Natural killer cell (primary cell): ENCODE data around the gene CPNE6. TPM values are rescaled to one million over a fixed set of nuclear protein-coding genes. Genes with fewer than 3 reads are reported as not detected.
A peak's percentile ranks its signal among the peaks of the same experiment; 100 is the strongest.

Experiments
- ATAC-seq, 3 donors: fragments of 150-1000 bp in 2 of 3; fragments of 200-7000 bp in 1 of 3; cut with Tn5 transposase; 1 replicate in 1 of 3; 2 replicates in 2 of 3; pipeline ENCODE4 v1.10.0; 2021; ENCODE audit warnings: mild to moderate bottlenecking in 2 of 3, moderate library complexity in 2 of 3
- DNase-seq, 2 donors: peaks; one replicate each; pipeline versions ENCODE4 v3.0.0 to v3.0.0-alpha.2; 2013 to 2021; ENCODE audit warnings: mixed read lengths in 1 of 2
- H3K27ac ChIP-seq: one replicate; pipeline ENCODE4 v1.5.1; 2013; ENCODE audit warnings: mild to moderate bottlenecking, low read length
- H3K27me3 ChIP-seq: one replicate; pipeline ENCODE4 v1.6.1; 2013; ENCODE audit warnings: low read length; ENCODE audit not compliant: control insufficient read depth, insufficient read depth
- H3K36me3 ChIP-seq: one replicate; pipeline ENCODE4 v1.6.1; 2013; ENCODE audit warnings: low read length; ENCODE audit not compliant: control insufficient read depth, insufficient read depth
- H3K4me1 ChIP-seq: one replicate; pipeline ENCODE4 v1.6.1; 2013; ENCODE audit warnings: low read length; ENCODE audit not compliant: control insufficient read depth, insufficient read depth
- H3K4me3 ChIP-seq: one replicate; pipeline ENCODE4 v1.5.1; 2013; ENCODE audit warnings: low read length
- H3K9me3 ChIP-seq: one replicate; pipeline ENCODE4 v1.6.1; 2013; ENCODE audit warnings: low read length; ENCODE audit not compliant: control insufficient read depth, insufficient read depth
- H3K27ac Mint-ChIP-seq, 2 donors: one replicate each; pipeline ENCODE4 v1.8.0; 2022; ENCODE audit warnings: mild to moderate bottlenecking in 2 of 2, mixed read lengths in 2 of 2, moderate library complexity in 1 of 2
- H3K27me3 Mint-ChIP-seq, 2 donors: one replicate each; pipeline ENCODE4 v1.8.0; 2022; ENCODE audit warnings: low read depth in 2 of 2, mixed read lengths in 2 of 2
- H3K36me3 Mint-ChIP-seq: one replicate; pipeline ENCODE4 v1.8.0; 2022; ENCODE audit warnings: mixed read lengths
- H3K4me1 Mint-ChIP-seq, 2 donors: one replicate each; pipeline ENCODE4 v1.8.0; 2022; ENCODE audit warnings: mixed read lengths in 2 of 2
- H3K4me3 Mint-ChIP-seq: one replicate; pipeline ENCODE4 v1.8.0; 2022; ENCODE audit warnings: mild to moderate bottlenecking, moderate library complexity, mixed read lengths
- H3K9me3 Mint-ChIP-seq, 2 donors: one replicate each; pipeline ENCODE4 v1.8.0; 2022; ENCODE audit warnings: mixed read lengths in 2 of 2
- WGBS: methylation state at CpG from one replicate; pipeline ENCODE4 v1.1.7; 2013; ENCODE audit warnings: missing lambda C conversion rate; ENCODE audit not compliant: insufficient coverage; 5-methylcytosine and 5-hydroxymethylcytosine counted together
- intact Hi-C: fragments of 100-400 bp; cut with micrococcal nuclease; formaldehyde crosslinking; loops from one replicate; pipeline ENCODE4 v1.14.2; 2022
- total RNA-seq, 4 donors: library from RNA; stranded (reverse); fragments of 120-200 nt in 1 of 4; gene quantifications; one replicate each; pipeline versions ENCODE4 v1.2.3 to v1.2.4, GENCODE V29; 2013 to 2022
- TF ChIP-seq, protein P1 (sequence below): fragments of 200-600 bp; IDR thresholded peaks from one replicate; pipeline ENCODE4 v1.8.0; 2022; ENCODE audit warnings: antibody characterized with exemption

The CPNE6 gene
- total RNA-seq, 3 donors from 2014 or later (not counting 1 experiment from before 2014, with no cell fraction given) = not detected

DNA sequence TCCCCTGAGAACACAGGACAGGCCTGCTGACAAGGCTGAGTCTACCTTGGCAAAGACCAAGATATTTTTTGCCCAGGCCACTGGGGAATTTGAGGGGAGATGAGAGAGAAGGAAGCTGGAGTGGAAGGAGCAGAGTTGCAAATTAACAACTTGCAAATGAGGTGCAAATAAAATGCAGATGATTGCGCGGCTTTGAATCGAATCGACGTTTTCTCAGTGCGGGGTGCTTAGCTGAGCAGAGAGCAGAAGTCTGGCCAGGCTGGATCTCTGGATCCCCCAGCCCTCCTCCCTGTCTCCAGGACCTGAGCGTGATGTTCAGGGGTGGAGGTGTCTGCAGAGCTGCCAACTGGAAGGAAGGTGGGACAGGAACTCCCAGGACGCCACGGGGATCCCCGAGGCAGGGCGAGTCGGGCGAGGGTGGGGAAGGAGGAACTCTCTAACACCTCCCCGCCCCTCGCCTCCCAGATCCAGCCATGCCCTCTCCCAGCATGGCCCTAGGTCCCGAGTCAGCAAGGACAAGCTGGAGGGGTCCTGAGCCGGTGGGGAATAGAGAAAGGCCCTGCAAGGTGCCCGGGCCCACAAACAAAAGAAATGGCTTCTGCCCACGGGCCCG, 20.1 kb upstream of the CPNE6 start:
- H3K4me3 Mint-ChIP-seq = peak overlapping the region; percentile 88
- H3K4me1 ChIP-seq = peaks cover 33% of the 10 kb centered on the region
- peak overlapping the region in 1 of 2 donors; percentile 90 for H3K27ac Mint-ChIP-seq
- no peaks in the 10 kb centered on the region for H3K9me3 Mint-ChIP-seq
- no peak for ATAC-seq
- H3K36me3 ChIP-seq = no peaks in the 10 kb centered on the region
- no peaks in the 10 kb centered on the region for H3K36me3 Mint-ChIP-seq
- H3K27me3 ChIP-seq = no peaks in the 10 kb centered on the region
- TF ChIP-seq, protein P1, sequence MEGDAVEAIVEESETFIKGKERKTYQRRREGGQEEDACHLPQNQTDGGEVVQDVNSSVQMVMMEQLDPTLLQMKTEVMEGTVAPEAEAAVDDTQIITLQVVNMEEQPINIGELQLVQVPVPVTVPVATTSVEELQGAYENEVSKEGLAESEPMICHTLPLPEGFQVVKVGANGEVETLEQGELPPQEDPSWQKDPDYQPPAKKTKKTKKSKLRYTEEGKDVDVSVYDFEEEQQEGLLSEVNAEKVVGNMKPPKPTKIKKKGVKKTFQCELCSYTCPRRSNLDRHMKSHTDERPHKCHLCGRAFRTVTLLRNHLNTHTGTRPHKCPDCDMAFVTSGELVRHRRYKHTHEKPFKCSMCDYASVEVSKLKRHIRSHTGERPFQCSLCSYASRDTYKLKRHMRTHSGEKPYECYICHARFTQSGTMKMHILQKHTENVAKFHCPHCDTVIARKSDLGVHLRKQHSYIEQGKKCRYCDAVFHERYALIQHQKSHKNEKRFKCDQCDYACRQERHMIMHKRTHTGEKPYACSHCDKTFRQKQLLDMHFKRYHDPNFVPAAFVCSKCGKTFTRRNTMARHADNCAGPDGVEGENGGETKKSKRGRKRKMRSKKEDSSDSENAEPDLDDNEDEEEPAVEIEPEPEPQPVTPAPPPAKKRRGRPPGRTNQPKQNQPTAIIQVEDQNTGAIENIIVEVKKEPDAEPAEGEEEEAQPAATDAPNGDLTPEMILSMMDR = no peak
- 32% methylated on average over 17 of the region's 20 CpGs for WGBS
- H3K4me3 ChIP-seq = peak overlapping the region; percentile 49
- peaks cover 0 to 2% of the 10 kb centered on the region in 2 donors for H3K27me3 Mint-ChIP-seq
- intact Hi-C loops = no loop called here
- H3K9me3 ChIP-seq = no peaks in the 10 kb centered on the region
- DNase-seq = peak in 1 of 2 donors; percentile 42
- H3K27ac ChIP-seq = no peak overlapping the region
- H3K4me1 Mint-ChIP-seq = peaks cover 18 to 45% of the 10 kb centered on the region in 2 donors

DNA sequence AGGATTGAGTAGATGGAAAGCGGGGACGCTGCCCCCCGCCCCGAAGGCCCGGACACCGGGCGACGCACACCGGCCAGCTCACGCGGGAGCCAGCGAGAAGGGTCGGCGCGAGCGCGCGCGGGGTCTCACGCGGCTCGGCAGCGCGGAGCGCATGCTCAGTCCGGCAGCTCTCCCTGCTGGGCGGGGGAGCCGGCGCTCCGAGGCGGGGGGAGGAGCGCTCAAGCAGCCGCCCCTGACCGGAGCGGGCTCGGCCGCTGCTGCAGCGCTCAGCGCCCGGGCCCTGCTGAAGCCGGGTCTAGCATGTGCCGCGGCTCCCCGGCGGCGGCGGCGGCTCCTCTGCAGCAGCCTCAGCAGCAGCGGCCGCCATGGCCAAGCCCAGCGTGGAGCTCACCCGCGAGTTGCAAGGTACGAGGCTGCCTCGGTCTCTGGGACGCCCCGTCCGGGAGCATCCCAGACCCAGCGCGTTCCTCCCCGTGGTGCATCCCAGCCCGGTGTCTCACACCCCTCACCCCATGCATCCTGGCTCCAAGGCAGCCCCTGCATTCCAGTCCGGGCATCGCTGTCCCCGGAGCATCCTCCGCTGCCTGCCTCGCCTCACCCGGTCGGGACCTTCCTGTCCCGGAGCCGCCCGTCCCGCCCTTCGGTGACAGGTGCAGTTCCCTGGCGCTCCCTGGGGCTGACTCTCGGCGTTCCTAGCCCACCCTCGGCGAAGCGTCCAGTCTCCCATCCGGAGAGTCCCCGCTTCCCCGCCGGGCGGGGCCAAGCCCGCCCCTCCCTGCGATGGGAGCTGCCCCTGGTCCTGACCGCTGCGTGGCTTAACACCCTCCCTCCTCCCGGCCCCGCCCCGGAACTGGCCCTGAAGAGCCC, 19.3 kb upstream of the CPNE6 start, which contains the start of gene CARMIL3:
CARMIL3 (plus strand) TSS at position 221 of the 867 bp plus-strand sequence; CDS start at position 366, 145 bp downstream.
- no peaks in the 10 kb centered on the region for H3K9me3 ChIP-seq
- H3K27me3 ChIP-seq = no peaks in the 10 kb centered on the region
- intact Hi-C loops = loop anchor here (2.0 kb wide), 1 partner anchor 63 kb away; the partner anchor contains the start of genes DCAF11 and NRL
- Mint-ChIP-seq H3K4me3 (peak within 1 kb of the TSS; percentile 88), H3K4me1 (peaks cover 18 to 45% of the 10 kb centered on the region in 2 donors), H3K9me3 (no peaks in the 10 kb centered on the region), H3K27me3 (peaks cover 0 to 2% of the 10 kb centered on the region in 2 donors), H3K27ac (peak within 1 kb of the TSS; percentile 69 to 90), H3K36me3 (no peaks in the 10 kb centered on the region)
- peak; percentile 64 to 83 for DNase-seq
- TF ChIP-seq, protein P1 = no peak
- no peak within 1 kb of the TSS for H3K27ac ChIP-seq
- H3K4me1 ChIP-seq = peaks cover 33% of the 10 kb centered on the region
- no peaks in the 10 kb centered on the region for H3K36me3 ChIP-seq
- peak; percentile 67 to 82 (median 78) for ATAC-seq
- under 1% methylated on average over 92 of the region's 92 CpGs for WGBS
- peak within 1 kb of the TSS; percentile 68 for H3K4me3 ChIP-seq

DNA sequence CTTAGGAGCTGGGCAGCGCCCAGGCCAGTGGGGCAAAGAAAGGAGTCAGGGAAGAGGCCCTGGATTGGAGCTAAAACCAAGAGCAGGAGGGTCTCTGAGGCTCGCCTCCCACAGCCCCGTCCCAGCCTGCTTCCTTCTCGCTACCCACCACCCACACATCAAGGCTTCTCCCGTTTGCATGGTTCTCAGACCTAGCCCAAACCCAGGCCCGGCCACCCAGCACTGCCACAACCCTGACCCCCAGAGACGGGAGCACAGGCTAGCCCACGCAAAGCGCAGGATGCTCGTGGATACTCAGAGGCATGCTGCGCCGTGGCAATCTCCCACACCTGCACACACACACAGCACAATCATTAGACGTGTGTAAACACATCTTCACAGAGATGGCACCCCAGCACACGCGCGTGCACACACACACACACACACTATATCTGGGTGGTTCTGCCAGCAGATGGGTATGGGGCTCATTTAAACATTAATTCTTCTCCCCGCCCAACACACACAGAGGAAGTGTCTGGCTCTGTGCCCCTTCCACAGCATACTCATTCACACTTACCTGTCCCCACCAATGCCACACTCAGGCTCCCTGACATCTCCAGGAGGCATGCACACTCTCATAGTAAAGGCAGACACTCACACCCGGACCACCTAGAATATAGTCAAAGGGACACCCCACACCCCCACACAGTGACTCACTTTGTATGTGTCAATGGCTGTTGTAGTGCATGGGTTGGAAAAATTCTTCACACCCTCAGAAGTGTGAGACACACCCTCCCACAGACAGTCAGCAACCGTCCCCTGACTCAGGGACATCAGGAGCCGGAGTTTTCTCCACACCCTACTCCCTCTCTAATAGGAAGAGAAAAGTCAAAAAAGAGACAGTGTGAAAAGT, 18.5 kb upstream of the CPNE6 start:
- H3K36me3 Mint-ChIP-seq = no peaks in the 10 kb centered on the region
- H3K4me3 ChIP-seq = peak overlapping the region; percentile 68
- ATAC-seq (peak; percentile 73 to 77 (median 77)), DNase-seq (peak; percentile 51 to 53)
- peaks cover 18 to 45% of the 10 kb centered on the region in 2 donors for H3K4me1 Mint-ChIP-seq
- H3K27ac Mint-ChIP-seq = peak overlapping the region; percentile 69 to 90
- intact Hi-C loops = loop anchor here (2.0 kb wide), 1 partner anchor 62 kb away; the partner anchor contains the start of genes DCAF11 and NRL
- WGBS = 53% methylated on average over 17 of the region's 20 CpGs
- H3K27me3 Mint-ChIP-seq = peaks cover 0 to 2% of the 10 kb centered on the region in 2 donors
- H3K27ac ChIP-seq = no peak overlapping the region
- no peaks in the 10 kb centered on the region for H3K36me3 ChIP-seq
- H3K9me3 Mint-ChIP-seq = no peaks in the 10 kb centered on the region
- no peaks in the 10 kb centered on the region for H3K9me3 ChIP-seq
- H3K4me3 Mint-ChIP-seq = peak overlapping the region; percentile 88
- peaks cover 33% of the 10 kb centered on the region for H3K4me1 ChIP-seq
- TF ChIP-seq, protein P1 = no peak
- no peaks in the 10 kb centered on the region for H3K27me3 ChIP-seq
